HG03064 (cell line): Measurements from ENCODE around the gene ZBTB22.
"Not testable (repeated sequence)": the region's sequence is repeated elsewhere in the genome, so short reads cannot be mapped to it uniquely, and the experiment has no call there.

Source experiments
- ATAC-seq: cut with Tn5 transposase; IDR thresholded peaks from one replicate; pipeline ENCODE4 v1.9.1; 2021; ENCODE audit warnings: low read depth; ENCODE audit not compliant: unreplicated experiment

Gene ZBTB22

GRCh38 chr6:33280539-33280938, 37.0 kb downstream of the ZBTB22 start:
- no peak for ATAC-seq

DNA sequence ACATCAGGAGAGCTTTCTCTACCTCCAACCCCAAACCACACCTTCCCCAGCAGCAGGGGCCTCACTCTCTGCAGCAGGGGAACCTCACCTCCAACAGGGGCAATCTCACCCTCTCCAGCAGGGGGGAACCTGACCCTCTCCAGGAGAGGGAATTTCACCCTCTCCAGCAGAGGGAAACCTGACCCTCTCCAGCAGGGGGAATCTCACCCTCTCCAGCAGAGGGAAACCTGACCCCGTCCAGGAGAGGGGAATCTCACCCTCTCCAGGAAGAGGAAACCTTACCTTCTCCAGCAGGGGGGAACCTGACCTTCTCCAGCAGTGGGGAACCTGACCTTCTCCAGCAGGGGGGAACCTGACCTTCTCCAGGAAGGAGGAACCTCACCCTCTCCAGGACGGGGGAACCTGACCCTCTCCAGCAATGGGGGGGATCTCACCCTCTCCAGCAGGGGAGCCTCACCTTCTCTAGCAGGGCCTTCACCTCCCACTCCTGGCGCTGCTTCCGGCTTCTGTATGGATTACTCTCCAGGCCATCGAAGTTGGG, 37.5 kb downstream of the ZBTB22 start:
- no peak for ATAC-seq

DNA sequence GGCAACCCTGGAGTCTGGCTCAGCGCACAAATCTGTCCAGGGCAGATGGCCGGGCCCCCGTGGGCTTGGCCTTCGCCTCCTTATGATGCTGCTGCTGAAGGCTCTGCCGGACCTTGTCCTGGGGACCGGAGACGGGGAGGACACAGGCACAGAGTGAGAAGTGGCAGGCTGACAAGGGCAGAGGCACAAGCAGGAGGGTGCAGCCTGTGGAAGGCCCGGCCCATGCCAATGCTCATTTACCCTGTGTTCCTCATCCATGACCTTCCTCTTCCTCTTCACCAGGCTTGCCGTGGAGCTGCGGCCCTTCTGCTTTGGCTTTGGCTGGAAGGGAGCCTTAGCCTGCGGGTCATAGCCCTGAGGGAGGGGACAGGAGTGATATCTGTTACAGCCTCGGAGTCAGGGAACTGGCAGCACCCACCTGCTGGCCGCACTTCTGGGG, 38.3 kb downstream of the ZBTB22 start:
- ATAC-seq, result no peak

GRCh38 chr6:33278810-33279209, 38.7 kb downstream of the ZBTB22 start:
- no peak for ATAC-seq

GRCh38 chr6:33278392-33278741, 39.2 kb downstream of the ZBTB22 start:
- ATAC-seq, result no peak

DNA sequence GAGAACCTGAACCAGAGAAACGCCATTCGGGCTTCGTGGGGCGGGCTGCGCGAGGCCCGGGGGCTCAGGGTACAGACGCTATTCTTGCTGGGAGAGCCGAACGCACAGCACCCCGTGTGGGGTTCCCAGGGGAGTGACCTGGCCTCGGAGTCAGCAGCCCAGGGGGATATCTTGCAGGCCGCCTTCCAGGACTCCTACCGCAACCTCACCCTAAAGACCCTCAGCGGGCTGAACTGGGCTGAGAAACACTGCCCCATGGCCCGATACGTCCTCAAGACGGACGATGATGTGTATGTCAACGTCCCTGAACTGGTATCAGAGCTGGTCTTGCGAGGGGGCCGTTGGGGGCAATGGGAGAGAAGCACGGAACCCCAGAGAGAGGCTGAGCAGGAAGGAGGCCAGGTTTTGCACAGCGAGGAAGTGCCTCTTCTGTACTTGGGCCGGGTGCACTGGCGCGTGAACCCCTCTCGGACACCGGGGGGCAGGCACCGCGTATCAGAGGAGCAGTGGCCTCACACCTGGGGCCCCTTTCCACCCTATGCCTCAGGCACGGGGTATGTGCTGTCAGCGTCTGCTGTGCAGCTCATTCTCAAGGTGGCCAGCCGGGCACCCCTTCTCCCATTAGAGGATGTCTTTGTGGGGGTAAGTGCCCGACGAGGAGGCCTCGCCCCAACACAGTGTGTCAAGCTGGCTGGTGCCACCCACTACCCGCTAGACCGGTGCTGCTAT, 39.7 kb downstream of the ZBTB22 start:
- peak; percentile 6 for ATAC-seq

- ATAC-seq, result peak; percentile 48
Measured at GRCh38 chr6:33276864-33277662, 40.5 kb downstream of the ZBTB22 start, which contains the start of gene B3GALT4. Gene B3GALT4, plus strand, starts transcription at chr6:33277123. Its CDS starts 297 bp downstream, at chr6:33277420.

DNA sequence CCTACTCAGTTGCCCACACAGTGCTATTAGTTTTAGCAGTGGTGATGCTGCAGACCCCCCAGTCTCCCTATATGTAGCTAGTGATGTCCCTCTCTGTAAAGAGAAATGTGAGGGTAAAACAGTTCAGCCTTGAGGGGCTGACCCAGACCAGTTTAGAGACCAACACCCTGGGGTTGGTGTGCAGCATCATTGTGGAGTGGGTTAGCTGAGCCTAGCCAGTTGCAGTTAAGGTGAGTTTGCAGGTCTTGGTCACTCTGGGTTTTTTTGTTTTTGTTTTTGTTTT, 41.0 kb downstream of the ZBTB22 start:
- no peak for ATAC-seq

DNA sequence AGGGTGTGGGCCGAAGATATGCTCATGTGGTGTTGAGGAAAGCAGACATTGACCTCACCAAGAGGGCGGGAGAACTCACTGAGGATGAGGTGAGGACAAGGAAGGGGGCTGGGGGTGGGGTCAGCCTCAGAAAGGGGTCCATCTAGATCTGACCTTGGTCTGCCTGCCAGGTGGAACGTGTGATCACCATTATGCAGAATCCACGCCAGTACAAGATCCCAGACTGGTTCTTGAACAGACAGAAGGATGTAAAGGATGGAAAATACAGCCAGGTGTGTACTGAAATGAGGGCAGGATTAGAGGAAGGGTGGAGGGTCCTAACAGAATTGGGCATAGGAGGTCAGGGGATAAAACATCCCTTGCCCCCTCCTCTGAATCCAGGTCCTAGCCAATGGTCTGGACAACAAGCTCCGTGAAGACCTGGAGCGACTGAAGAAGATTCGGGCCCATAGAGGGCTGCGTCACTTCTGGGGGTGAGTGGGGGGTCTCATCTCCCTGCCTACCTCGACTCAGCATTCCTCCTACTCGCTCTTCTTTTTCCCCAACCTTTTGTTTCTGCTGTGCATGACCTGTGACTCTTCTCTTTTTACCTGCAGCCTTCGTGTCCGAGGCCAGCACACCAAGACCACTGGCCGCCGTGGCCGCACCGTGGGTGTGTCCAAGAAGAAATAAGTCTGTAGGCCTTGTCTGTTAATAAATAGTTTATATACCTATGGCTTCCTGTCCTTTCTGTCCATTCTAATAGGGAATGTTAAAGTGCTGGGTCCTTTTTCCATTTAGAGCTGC, 41.6 kb downstream of the ZBTB22 start:
- ATAC-seq, result not testable (repeated sequence)

GRCh38 chr6:33273924-33274902, 43.3 kb downstream of the ZBTB22 start:
- no peak for ATAC-seq

DNA sequence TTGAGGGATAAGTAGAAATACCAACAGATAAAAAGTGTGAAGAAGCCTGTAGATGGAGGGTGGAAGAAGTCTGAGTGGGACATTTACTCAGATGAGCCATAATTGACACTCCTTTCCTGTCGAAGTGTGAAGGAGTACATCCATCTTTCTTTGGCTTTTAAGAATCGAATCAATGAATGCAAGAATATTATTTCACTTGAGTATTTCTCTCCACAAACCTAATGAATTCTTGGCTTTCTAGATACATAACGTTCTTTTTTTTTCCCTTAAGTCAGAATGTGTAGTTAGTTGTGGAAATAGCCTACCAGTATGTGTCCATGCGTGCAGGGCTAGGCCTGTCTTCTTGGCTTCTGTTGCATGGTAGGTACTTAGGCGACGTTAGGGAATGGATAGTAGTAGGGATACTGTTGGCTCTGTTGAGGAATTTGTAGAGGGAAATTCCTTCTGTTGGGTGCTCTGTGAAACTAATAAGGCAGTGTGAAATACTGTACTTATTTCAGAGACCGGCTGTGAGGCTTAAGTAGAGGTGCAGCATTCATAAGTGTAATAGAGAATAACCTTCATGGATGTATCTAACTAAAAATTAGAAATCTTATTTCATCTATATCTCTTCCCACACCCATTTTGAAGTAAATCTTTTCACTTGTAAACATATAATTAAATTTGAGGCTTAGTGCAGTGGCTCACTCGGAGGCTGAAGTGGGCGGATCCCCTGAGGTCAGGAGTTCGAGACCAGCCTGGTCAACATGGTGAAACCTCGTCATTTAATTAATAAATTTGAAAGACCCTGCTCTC, 44.2 kb downstream of the ZBTB22 start:
- no peak for ATAC-seq

GRCh38 chr6:33272275-33273128, 45.0 kb downstream of the ZBTB22 start:
- no peak for ATAC-seq

- ATAC-seq, result peak; percentile 79
Measured at GRCh38 chr6:33271468-33272274, 45.9 kb downstream of the ZBTB22 start, which contains the start of the genes RPS18 and VPS52. Gene RPS18, plus strand, starts transcription at chr6:33272075. Its CDS starts 45 bp downstream, at chr6:33272120. Gene VPS52, minus strand, starts transcription at chr6:33271876. Its CDS starts 201 bp downstream, at chr6:33271675.

- no peak for ATAC-seq
Measured at GRCh38 chr6:33271117-33271467, 46.5 kb downstream of the ZBTB22 start.
